SJSA1 (cell line): Measurements from ENCODE around the gene CNKSR1. TPM values are rescaled to one million over a fixed set of nuclear protein-coding genes. Genes with fewer than 3 reads are reported as not detected.

Experiments used
- DNase-seq, 2 experiments: peaks; one replicate each; pipeline ENCODE4 v3.0.0-alpha.2; 2015 to 2020; ENCODE audit warnings: low spot score in 2 of 2, low read depth in 1 of 2
- H3K27ac ChIP-seq: fragments of 250-450 bp; sonication (Bioruptor Pico); 2 replicates; pipeline ENCODE4 v1.5.1; 2020; ENCODE audit warnings: mild to moderate bottlenecking, moderate library complexity
- H3K27me3 ChIP-seq: fragments of 250-450 bp; sonication (Bioruptor Pico); replicated peaks from 2 replicates; pipeline ENCODE4 v1.5.1; 2020; ENCODE audit warnings: mild to moderate bottlenecking, moderate library complexity
- H3K36me3 ChIP-seq: fragments of 250-450 bp; sonication (Bioruptor Pico); 2 replicates; pipeline ENCODE4 v1.5.1; 2020; ENCODE audit warnings: mild to moderate bottlenecking
- H3K4me1 ChIP-seq: fragments of 250-450 bp; sonication (Bioruptor Pico); replicated peaks from 2 replicates; pipeline ENCODE4 v1.6.1; 2021; ENCODE audit warnings: mild to moderate bottlenecking
- H3K4me3 ChIP-seq: fragments of 250-450 bp; sonication (Bioruptor Pico); 2 replicates; pipeline ENCODE4 v1.5.1; 2020; ENCODE audit warnings: mild to moderate bottlenecking
- H3K9me3 ChIP-seq: fragments of 250-450 bp; sonication (Bioruptor Pico); replicated peaks from 2 replicates; pipeline ENCODE4 v1.5.1; 2020; ENCODE audit warnings: mild to moderate bottlenecking
- total RNA-seq: library from RNA; depleted of rRNA; stranded (reverse); fragments of >200 nt; shearing (Covaris generic); gene quantifications from 2 replicates; pipeline ENCODE4 v1.2.3, GENCODE V29; 2014

CNKSR1 gene
- total RNA-seq, 1 experiment from 2014 or later = 0.50 TPM

GRCh38 chr1:26164861-26165842, 12.1 kb upstream of the CNKSR1 start:
- Histone ChIP-seq H3K4me1 (peaks cover 36% of the 10 kb centered on the region), H3K36me3 (peaks cover 4% of the 10 kb centered on the region; the same call in 1 of the 2 replicates), H3K27ac (no peak overlapping the region), H3K27me3 (peaks cover 19% of the 10 kb centered on the region), H3K4me3 (no peak overlapping the region), H3K9me3 (peaks cover 2% of the 10 kb centered on the region; the same call in 1 of the 2 replicates)
- DNase-seq = peak in 1 of 2 experiments; percentile 14

- peaks cover 2% of the 10 kb centered on the region; the same call in 1 of the 2 replicates for H3K9me3 ChIP-seq
- no peak for DNase-seq
- H3K27me3 ChIP-seq = peaks cover 14% of the 10 kb centered on the region
- peaks cover 19% of the 10 kb centered on the region for H3K36me3 ChIP-seq
- peaks cover 41% of the 10 kb centered on the region for H3K4me1 ChIP-seq
- H3K27ac ChIP-seq = no peak overlapping the region
- H3K4me3 ChIP-seq = no peak overlapping the region
Measured at GRCh38 chr1:26166719-26167281, 10.5 kb upstream of the CNKSR1 start.

GRCh38 chr1:26168410-26169197, 8.7 kb upstream of the CNKSR1 start, which contains the start of gene C1orf232:
Gene C1orf232 (minus strand): TSS chr1:26168963. CDS start chr1:26168499, 464 bp downstream.
- H3K27me3 ChIP-seq = peaks cover 6% of the 10 kb centered on the region
- DNase-seq = no peak

DNA sequence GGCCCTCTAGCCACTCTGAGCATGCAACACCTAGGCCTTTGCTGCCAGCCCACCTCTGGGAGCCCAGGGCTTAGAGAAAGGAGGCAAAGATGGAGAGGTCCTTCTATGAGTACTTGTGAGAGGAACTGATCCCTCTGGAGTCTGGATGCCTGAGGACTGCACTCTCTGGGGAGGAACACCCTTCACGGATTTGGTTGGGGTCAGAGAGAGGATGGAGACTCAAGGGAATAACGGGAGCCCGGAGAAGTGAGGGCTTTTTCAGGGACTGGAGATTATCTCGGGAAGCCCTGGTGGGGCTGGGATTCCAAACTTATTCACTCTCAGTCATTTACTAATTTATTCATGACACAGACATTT, 8.1 kb upstream of the CNKSR1 start:
- peak overlapping the region; percentile 82 for H3K4me3 ChIP-seq
- H3K27ac ChIP-seq = no peak overlapping the region
- H3K36me3 ChIP-seq = peaks cover 19% of the 10 kb centered on the region
- no peaks in the 10 kb centered on the region for H3K9me3 ChIP-seq
- no peak for DNase-seq
- H3K27me3 ChIP-seq = peaks cover under 1% of the 10 kb centered on the region; the same call in 1 of the 2 replicates
- peaks cover 29% of the 10 kb centered on the region for H3K4me1 ChIP-seq

More at GRCh38 chr1:26168410-26169197, 8.7 kb upstream of the CNKSR1 start, which contains the start of gene C1orf232:
- Histone ChIP-seq H3K4me3 (peak within 1 kb of the TSS; percentile 82), H3K4me1 (peaks cover 35% of the 10 kb centered on the region), H3K36me3 (peaks cover 19% of the 10 kb centered on the region), H3K9me3 (0 out of 2 replicates have a peak, but pooled peaks cover 2% of the 10 kb centered on the region), H3K27ac (peak within 1 kb of the TSS; percentile 79)

DNA sequence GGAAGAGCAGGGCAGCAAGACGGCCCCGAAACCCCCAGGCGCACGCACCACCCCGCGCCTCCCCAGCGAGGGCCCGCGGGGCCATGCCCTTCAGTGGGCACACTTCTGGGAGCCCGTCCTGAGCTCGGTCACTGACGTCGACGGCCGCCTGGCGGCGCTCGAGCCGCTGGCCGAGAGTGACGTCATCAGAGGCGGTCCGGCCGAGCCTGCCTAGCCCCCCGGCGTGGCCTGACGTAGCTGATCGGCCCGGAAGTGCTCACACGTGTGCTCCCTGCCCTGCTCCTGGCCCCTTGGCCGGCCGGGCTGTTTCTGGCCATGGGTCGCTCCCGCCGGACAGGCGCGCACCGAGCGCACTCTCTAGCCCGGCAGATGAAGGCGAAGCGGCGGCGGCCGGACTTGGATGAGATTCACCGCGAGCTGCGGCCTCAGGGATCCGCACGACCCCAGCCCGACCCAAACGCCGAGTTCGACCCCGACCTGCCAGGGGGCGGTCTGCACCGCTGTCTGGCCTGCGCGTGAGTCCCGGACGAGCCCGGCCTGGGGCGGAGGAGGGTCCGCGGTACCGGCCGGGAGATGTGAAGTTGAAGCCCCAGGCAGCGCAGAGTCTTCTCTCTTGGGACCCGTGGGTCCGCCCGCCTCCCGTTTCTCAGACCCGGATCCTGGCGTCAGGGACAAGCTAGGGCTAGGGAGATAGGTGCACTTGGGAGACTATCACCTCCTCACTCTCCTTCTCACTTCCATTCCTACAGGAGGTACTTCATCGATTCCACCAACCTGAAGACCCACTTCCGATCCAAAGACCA, 7.4 kb upstream of the CNKSR1 start, which contains the start of gene ZNF593:
TSS of gene ZNF593 (plus strand) at position 240 of the 803 bp plus-strand sequence. CDS start at position 316, 76 bp downstream.
- DNase-seq = peak; percentile 81 to 93
- no peaks in the 10 kb centered on the region for H3K9me3 ChIP-seq
- peak within 1 kb of the TSS; percentile 79 for H3K27ac ChIP-seq
- H3K4me1 ChIP-seq = peaks cover 24% of the 10 kb centered on the region
- peaks cover 19% of the 10 kb centered on the region for H3K36me3 ChIP-seq
- no peaks in the 10 kb centered on the region for H3K27me3 ChIP-seq
- peak within 1 kb of the TSS; percentile 82 for H3K4me3 ChIP-seq

GRCh38 chr1:26170472-26170821, 6.8 kb upstream of the CNKSR1 start:
- H3K4me1 ChIP-seq = peaks cover 20% of the 10 kb centered on the region
- H3K36me3 ChIP-seq = peaks cover 19% of the 10 kb centered on the region
- no peaks in the 10 kb centered on the region for H3K27me3 ChIP-seq
- DNase-seq = no peak
- H3K27ac ChIP-seq = no peak overlapping the region
- H3K9me3 ChIP-seq = no peaks in the 10 kb centered on the region
- peak overlapping the region; percentile 82 for H3K4me3 ChIP-seq

DNA sequence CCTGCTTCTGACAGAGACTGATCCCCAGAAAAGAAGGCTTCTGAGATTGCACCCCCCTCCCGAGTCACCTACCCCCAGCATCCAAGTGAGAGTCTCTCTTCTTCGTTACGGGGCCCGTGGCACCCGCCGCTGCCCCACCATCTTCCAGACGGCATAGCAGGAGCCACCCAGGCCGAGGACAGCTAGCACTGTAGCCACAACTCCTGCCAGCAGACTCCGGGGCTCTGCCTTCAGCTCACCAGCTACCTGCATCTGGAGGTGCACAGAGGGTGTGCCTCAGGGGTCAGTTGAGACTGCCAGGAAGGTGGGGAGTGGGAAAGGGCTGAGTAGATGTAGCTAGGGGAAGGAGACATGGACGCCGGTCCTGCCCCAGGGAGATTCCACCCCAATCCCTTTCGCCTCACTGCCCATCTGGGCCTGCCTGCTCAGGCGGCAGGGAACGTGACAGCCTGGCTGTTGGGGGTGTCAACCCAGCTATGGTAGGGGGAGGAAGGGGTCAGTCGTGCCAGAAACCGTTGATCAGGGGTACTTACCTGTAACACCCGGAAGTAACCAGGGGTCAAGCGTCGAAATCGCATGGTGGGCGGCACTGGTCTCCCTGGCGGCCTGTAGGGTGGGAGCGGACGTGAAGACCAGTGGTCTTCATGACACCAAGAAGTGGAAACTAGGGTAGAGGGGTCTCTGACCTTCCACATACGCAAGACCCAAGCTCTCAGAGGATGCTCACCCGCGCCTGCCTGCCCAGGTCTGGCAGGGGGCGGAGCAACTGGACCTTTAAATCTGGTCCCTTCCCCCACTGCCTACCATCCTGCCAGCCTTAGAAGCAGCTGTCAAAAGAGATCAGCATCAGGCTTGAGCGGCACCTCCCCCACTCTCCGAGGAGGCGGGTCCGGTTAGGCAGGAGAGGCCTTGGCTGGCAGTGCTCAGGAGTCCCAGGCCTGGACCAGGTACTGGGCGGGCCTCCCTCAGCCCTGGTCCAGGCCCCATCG, 5.9 kb upstream of the CNKSR1 start, which contains the start of gene ZNF593OS:
TSS of gene ZNF593OS (minus strand) at position 749 of the 989 bp plus-strand sequence. CDS start at position 578, 171 bp downstream.
- Histone ChIP-seq H3K27ac (no peak within 1 kb of the TSS), H3K4me3 (peak within 1 kb of the TSS; percentile 82), H3K9me3 (no peaks in the 10 kb centered on the region), H3K27me3 (no peaks in the 10 kb centered on the region), H3K36me3 (peaks cover 19% of the 10 kb centered on the region), H3K4me1 (peaks cover 17% of the 10 kb centered on the region)
- no peak for DNase-seq

- H3K4me1 ChIP-seq = peaks cover 9% of the 10 kb centered on the region
- H3K4me3 ChIP-seq = no peak overlapping the region
- DNase-seq = no peak
- no peak overlapping the region for H3K27ac ChIP-seq
- H3K27me3 ChIP-seq = no peaks in the 10 kb centered on the region
- peaks cover 15% of the 10 kb centered on the region for H3K36me3 ChIP-seq
- no peaks in the 10 kb centered on the region for H3K9me3 ChIP-seq
Measured at GRCh38 chr1:26175346-26175745, 1.9 kb upstream of the CNKSR1 start.

DNA sequence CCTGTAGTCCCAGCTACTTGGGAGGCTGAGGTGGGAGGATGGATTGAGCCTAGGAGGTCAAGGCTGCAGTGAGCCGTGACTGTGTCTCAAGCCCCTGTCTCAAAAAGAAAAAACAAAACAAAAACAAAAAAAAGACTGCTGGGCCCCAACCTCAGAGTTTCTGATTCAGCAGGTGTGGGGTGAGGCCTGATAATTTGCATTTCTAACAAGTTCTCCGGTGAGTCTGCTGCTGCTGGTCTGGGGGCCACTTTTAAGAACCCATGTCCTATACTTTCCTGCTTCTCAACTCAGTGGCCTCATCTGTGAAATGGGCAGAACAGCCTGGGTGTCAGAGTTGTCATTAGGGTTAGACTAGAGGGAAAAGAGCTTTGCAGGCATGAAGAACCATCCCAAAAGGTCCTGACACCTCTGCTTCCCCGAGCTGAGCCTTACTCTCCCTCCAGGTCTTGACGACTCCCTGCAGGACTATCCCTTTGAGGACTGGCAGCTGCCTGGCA, 2.8 kb downstream of the CNKSR1 start:
- DNase-seq = no peak
- H3K9me3 ChIP-seq = no peaks in the 10 kb centered on the region
- H3K4me1 ChIP-seq = no peaks in the 10 kb centered on the region

DNA sequence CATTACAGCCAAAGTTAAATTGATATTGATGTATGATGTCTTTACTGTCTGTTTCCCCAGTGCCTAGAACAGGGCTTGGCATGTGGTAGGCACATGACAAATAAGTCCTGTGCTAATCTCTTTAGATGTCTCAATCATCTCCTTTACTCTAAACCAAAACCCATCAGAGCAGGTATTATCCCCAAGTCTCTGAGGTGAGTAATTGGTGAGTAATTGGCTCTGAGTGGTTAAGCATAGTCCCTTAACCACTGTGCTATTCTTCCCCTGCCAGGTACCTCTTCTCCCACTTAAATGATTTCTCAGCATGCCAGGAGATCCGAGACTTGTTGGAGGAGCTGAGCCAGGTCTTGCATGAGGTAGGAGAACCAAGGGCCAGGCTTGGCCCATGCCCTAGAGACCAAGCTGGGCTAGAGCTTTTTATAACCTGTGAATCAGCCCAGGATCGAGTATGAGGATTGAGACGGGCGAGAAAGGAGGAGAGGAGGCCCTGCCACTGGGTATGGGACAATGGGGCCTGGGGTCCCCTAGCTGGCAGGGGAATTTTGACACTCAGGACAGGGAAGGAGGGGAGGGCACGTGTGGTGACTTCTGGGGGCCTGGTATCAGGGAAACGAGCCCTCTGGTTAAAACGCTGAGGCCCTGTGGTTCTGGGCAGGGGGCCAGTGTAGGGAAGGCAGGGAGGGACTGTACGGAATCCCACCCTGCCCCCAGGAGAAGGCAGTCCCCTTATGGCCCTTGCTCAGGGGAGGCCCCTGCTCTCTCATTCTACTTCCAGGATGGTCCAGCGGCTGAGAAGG, 4.5 kb downstream of the CNKSR1 start:
- Histone ChIP-seq H3K27ac (no peak overlapping the region), H3K27me3 (no peaks in the 10 kb centered on the region), H3K4me1 (no peaks in the 10 kb centered on the region), H3K36me3 (no peaks in the 10 kb centered on the region), H3K4me3 (no peak overlapping the region), H3K9me3 (no peaks in the 10 kb centered on the region)
- no peak for DNase-seq

More for the DNA sequence above, 2.8 kb downstream of the CNKSR1 start:
- H3K27ac ChIP-seq = no peak overlapping the region
- no peaks in the 10 kb centered on the region for H3K27me3 ChIP-seq
- no peaks in the 10 kb centered on the region for H3K36me3 ChIP-seq
- H3K4me3 ChIP-seq = no peak overlapping the region

GRCh38 chr1:26182383-26182696, 5.0 kb downstream of the CNKSR1 start:
- no peaks in the 10 kb centered on the region for H3K4me1 ChIP-seq
- no peak overlapping the region for H3K27ac ChIP-seq
- H3K9me3 ChIP-seq = no peaks in the 10 kb centered on the region
- no peak overlapping the region for H3K4me3 ChIP-seq
- H3K27me3 ChIP-seq = no peaks in the 10 kb centered on the region
- no peak for DNase-seq
- no peaks in the 10 kb centered on the region for H3K36me3 ChIP-seq
